H9 (cell line): ENCODE data around the gene SYNRG. TPM values are rescaled to one million over a fixed set of nuclear protein-coding genes. Genes with fewer than 3 reads are reported as not detected.

Source experiments
- DNase-seq: peaks from one replicate; pipeline ENCODE4 v3.0.0-alpha.2; 2017
- H2AFZ ChIP-seq: one replicate; pipeline ENCODE4 v1.6.1; 2013; ENCODE audit warnings: mild to moderate bottlenecking, low read length, control low read depth, moderate library complexity
- H2AK5ac ChIP-seq: 2 replicates; pipeline ENCODE4 v1.6.1; 2013; ENCODE audit warnings: low read length, control low read depth, mixed read lengths; ENCODE audit not compliant: insufficient read length
- H2BK120ac ChIP-seq: one replicate; pipeline ENCODE4 v1.6.1; 2013; ENCODE audit warnings: low read depth, mild to moderate bottlenecking, low read length, control low read depth, inconsistent platforms; ENCODE audit not compliant: poor library complexity, severe bottlenecking
- H2BK12ac ChIP-seq: 2 replicates; pipeline ENCODE4 v1.6.1; 2013; ENCODE audit warnings: low read length, control low read depth, mixed read lengths, low read depth; ENCODE audit not compliant: insufficient read length
- H2BK15ac ChIP-seq: 2 replicates; pipeline ENCODE4 v1.6.1; 2013; ENCODE audit warnings: low read depth, low read length, control low read depth
- H2BK20ac ChIP-seq: one replicate; pipeline ENCODE4 v1.6.1; 2013; ENCODE audit warnings: low read depth, mild to moderate bottlenecking, low read length, control low read depth, inconsistent platforms; ENCODE audit not compliant: poor library complexity, severe bottlenecking
- H2BK5ac ChIP-seq: 2 replicates; pipeline ENCODE4 v1.6.1; 2013; ENCODE audit warnings: low read length, control low read depth, mixed read lengths; ENCODE audit not compliant: insufficient read length
- H3K14ac ChIP-seq: 2 replicates; pipeline ENCODE4 v1.6.1; 2013; ENCODE audit warnings: low read length, control low read depth; ENCODE audit not compliant: insufficient read depth
- H3K18ac ChIP-seq: 2 replicates; pipeline ENCODE4 v1.6.1; 2013; ENCODE audit warnings: low read depth, mild to moderate bottlenecking, mixed read lengths, low read length, control low read depth; ENCODE audit not compliant: insufficient read length
- H3K23ac ChIP-seq: 2 replicates; pipeline ENCODE4 v1.6.1; 2013; ENCODE audit warnings: low read length, control low read depth, mixed read lengths, low read depth; ENCODE audit not compliant: insufficient read length
- H3K23me2 ChIP-seq: 2 replicates; pipeline ENCODE4 v1.6.1; 2013; ENCODE audit warnings: low read depth, mild to moderate bottlenecking, mixed read lengths, low read length, control low read depth; ENCODE audit not compliant: insufficient read length, poor library complexity, severe bottlenecking
- H3K27ac ChIP-seq: 2 replicates; pipeline ENCODE4 v1.5.1; 2013; ENCODE audit warnings: low read length, control low read depth, mixed read lengths, low read depth; ENCODE audit not compliant: insufficient read length
- H3K27me3 ChIP-seq: 2 replicates; pipeline ENCODE4 v1.6.1; 2013; ENCODE audit warnings: low read length, control low read depth, inconsistent platforms; ENCODE audit not compliant: insufficient read depth
- H3K4ac ChIP-seq: 2 replicates; pipeline ENCODE4 v1.6.1; 2013; ENCODE audit warnings: low read depth, mild to moderate bottlenecking, control low read depth, inconsistent platforms, low read length, moderate library complexity
- H3K4me1 ChIP-seq: 2 replicates; pipeline ENCODE4 v1.6.1; 2013; ENCODE audit warnings: low read length, control low read depth, inconsistent platforms; ENCODE audit not compliant: insufficient read depth
- H3K4me2 ChIP-seq: 2 replicates; pipeline ENCODE4 v1.6.1; 2013; ENCODE audit warnings: low read length, control low read depth, mixed read lengths; ENCODE audit not compliant: insufficient read length, insufficient read depth
- H3K56ac ChIP-seq: 2 replicates; pipeline ENCODE4 v1.6.1; 2013; ENCODE audit warnings: low read depth, mild to moderate bottlenecking, mixed read lengths, low read length, control low read depth; ENCODE audit not compliant: insufficient read length
- H3K79me1 ChIP-seq: 2 replicates; pipeline ENCODE4 v1.6.1; 2013; ENCODE audit warnings: low read depth, mild to moderate bottlenecking, moderate library complexity, low read length, control low read depth, inconsistent platforms; ENCODE audit not compliant: insufficient read depth, poor library complexity, severe bottlenecking
- H3K79me2 ChIP-seq: 2 replicates; pipeline ENCODE4 v1.6.1; 2013; ENCODE audit warnings: low read length, control low read depth, inconsistent platforms; ENCODE audit not compliant: insufficient read depth
- H3K9ac ChIP-seq: 2 replicates; pipeline ENCODE4 v1.6.1; 2013; ENCODE audit warnings: low read length, control low read depth, mixed read lengths; ENCODE audit not compliant: insufficient read length; ENCODE audit errors: extremely low read depth
- H3K9me3 ChIP-seq: one replicate; pipeline ENCODE4 v1.6.1; 2013; ENCODE audit warnings: low read depth, low read length, inconsistent platforms; ENCODE audit not compliant: control insufficient read depth
- H3T11ph ChIP-seq: one replicate; pipeline ENCODE4 v1.6.1; 2013; ENCODE audit warnings: mild to moderate bottlenecking, low read length, control low read depth, inconsistent platforms
- H4K20me1 ChIP-seq: one replicate; pipeline ENCODE4 v1.6.1; 2013; ENCODE audit not compliant: control insufficient read depth, insufficient read length, insufficient read depth
- H4K5ac ChIP-seq: 2 replicates; pipeline ENCODE4 v1.6.1; 2013; ENCODE audit warnings: low read depth, mild to moderate bottlenecking, mixed read lengths, low read length, control low read depth; ENCODE audit not compliant: insufficient read length
- H4K8ac ChIP-seq: replicated peaks from 2 replicates; pipeline ENCODE4 v1.6.1; 2013; ENCODE audit warnings: low read length, control low read depth, mixed read lengths, low read depth; ENCODE audit not compliant: insufficient read length
- H4K91ac ChIP-seq: 2 replicates; pipeline ENCODE4 v1.6.1; 2013; ENCODE audit warnings: low read depth, mild to moderate bottlenecking, moderate library complexity, mixed read lengths, low read length, control low read depth; ENCODE audit not compliant: insufficient read length
- H3K27ac Mint-ChIP-seq, 3 experiments: 2 replicates in 2 of 3; 3 replicates in 1 of 3; pipeline ENCODE4 v1.8.0; 2020 to 2021; ENCODE audit warnings: mixed read lengths in 3 of 3, mild to moderate bottlenecking in 1 of 3, moderate library complexity in 1 of 3
- H3K27me3 Mint-ChIP-seq: 2 replicates; pipeline ENCODE4 v1.8.0; 2021; ENCODE audit warnings: low read depth, mild to moderate bottlenecking, moderate library complexity, mixed read lengths
- H3K36me3 Mint-ChIP-seq, 3 experiments: 2 replicates in 2 of 3; 3 replicates in 1 of 3; pipeline ENCODE4 v1.8.0; 2020 to 2021; ENCODE audit warnings: low read depth in 3 of 3, mixed read lengths in 3 of 3; ENCODE audit not compliant: insufficient read depth in 1 of 3
- H3K4me1 Mint-ChIP-seq, 2 experiments: 2 replicates each; pipeline ENCODE4 v1.8.0; 2020; ENCODE audit warnings: mixed read lengths in 2 of 2
- H3K4me3 Mint-ChIP-seq, 2 experiments: 2 replicates in 1 of 2; 3 replicates in 1 of 2; pipeline ENCODE4 v1.8.0; 2020 to 2021; ENCODE audit warnings: mild to moderate bottlenecking in 2 of 2, mixed read lengths in 2 of 2, moderate library complexity in 1 of 2
- H3K9me3 Mint-ChIP-seq, 2 experiments: 2 replicates in 1 of 2; 3 replicates in 1 of 2; pipeline ENCODE4 v1.8.0; 2020; ENCODE audit warnings: mild to moderate bottlenecking in 2 of 2, mixed read lengths in 2 of 2, moderate library complexity in 1 of 2
- WGBS: extraction: QIAGEN DNeasy Blood & Tissue Kit; methylation state at CpG from one replicate; pipeline ENCODE4 v1.1.7; 2013; ENCODE audit warnings: missing lambda C conversion rate, low lambda C conversion rate, mixed read lengths; ENCODE audit not compliant: insufficient read length; ENCODE audit errors: extremely low coverage; 5-methylcytosine and 5-hydroxymethylcytosine counted together
- total RNA-seq: library from RNA; stranded (reverse); gene quantifications from 2 replicates; pipeline ENCODE4 v1.2.1, GENCODE V29; 2021
- TF ChIP-seq, protein P1 (sequence below): fragments of 200-600 bp; sonication (generic); conservative IDR thresholded peaks from 3 replicates; pipeline ENCODE4 v1.8.0; 2021; ENCODE audit warnings: antibody characterized with exemption, mild to moderate bottlenecking

The SYNRG gene
- total RNA-seq, 1 experiment from 2014 or later: 30.5 TPM

- Histone ChIP-seq H3T11ph (no peak overlapping the region), H3K79me1 (peaks cover 2% of the 10 kb centered on the region), H2AK5ac (no peak overlapping the region), H2BK12ac (no peak overlapping the region), H3K14ac (0 out of 2 replicates have a peak overlapping the region, but pooled peaks have one; percentile 32), H3K4me1 (peaks cover 7% of the 10 kb centered on the region), H2BK20ac (no peak overlapping the region), H3K9me3 (no peaks in the 10 kb centered on the region), H4K5ac (no peak overlapping the region), H3K56ac (no peak overlapping the region), H2BK5ac (no peak overlapping the region), H4K8ac (no peak overlapping the region), H3K27me3 (no peaks in the 10 kb centered on the region), H3K23ac (no peak overlapping the region), H2AFZ (no peak overlapping the region), H4K91ac (no peak overlapping the region), H2BK120ac (no peak overlapping the region), H2BK15ac (no peak overlapping the region; the same call in 1 of the 2 replicates), H3K9ac (no peak overlapping the region), H3K4me2 (no peak overlapping the region), H3K4ac (no peak overlapping the region), H3K18ac (no peak overlapping the region), H3K79me2 (peaks cover 6% of the 10 kb centered on the region; the same call in 1 of the 2 replicates), H3K27ac (no peak overlapping the region), H3K23me2 (peaks cover 7% of the 10 kb centered on the region), H4K20me1 (no peaks in the 10 kb centered on the region)
- no peaks in the 10 kb centered on the region; a peak in 2 of 5 replicates for H3K9me3 Mint-ChIP-seq
- no peak for DNase-seq
- H3K27me3 Mint-ChIP-seq: peaks cover 8% of the 10 kb centered on the region
- peaks cover 37% of the 10 kb centered on the region in 2 experiments for H3K4me1 Mint-ChIP-seq
- H3K27ac Mint-ChIP-seq: no peak overlapping the region; a peak in 1 of 7 replicates
- TF ChIP-seq, protein P1, sequence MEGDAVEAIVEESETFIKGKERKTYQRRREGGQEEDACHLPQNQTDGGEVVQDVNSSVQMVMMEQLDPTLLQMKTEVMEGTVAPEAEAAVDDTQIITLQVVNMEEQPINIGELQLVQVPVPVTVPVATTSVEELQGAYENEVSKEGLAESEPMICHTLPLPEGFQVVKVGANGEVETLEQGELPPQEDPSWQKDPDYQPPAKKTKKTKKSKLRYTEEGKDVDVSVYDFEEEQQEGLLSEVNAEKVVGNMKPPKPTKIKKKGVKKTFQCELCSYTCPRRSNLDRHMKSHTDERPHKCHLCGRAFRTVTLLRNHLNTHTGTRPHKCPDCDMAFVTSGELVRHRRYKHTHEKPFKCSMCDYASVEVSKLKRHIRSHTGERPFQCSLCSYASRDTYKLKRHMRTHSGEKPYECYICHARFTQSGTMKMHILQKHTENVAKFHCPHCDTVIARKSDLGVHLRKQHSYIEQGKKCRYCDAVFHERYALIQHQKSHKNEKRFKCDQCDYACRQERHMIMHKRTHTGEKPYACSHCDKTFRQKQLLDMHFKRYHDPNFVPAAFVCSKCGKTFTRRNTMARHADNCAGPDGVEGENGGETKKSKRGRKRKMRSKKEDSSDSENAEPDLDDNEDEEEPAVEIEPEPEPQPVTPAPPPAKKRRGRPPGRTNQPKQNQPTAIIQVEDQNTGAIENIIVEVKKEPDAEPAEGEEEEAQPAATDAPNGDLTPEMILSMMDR: no peak
- H3K4me3 Mint-ChIP-seq: no peak overlapping the region
- no CpG with 5 or more reads among the region's 3 CpGs for WGBS
- peaks cover 0 to 3% (median 2%) of the 10 kb centered on the region in 3 experiments; a peak in 4 of 7 replicates for H3K36me3 Mint-ChIP-seq
Measured at GRCh38 chr17:37494401-37494831, 114.8 kb downstream of the SYNRG start.
